ENCODE data around the gene PNKD.
"Not testable (repeated sequence)": the region's sequence is repeated elsewhere in the genome, so short reads cannot be mapped to it uniquely, and the experiment has no call there.

The PNKD gene

DNA sequence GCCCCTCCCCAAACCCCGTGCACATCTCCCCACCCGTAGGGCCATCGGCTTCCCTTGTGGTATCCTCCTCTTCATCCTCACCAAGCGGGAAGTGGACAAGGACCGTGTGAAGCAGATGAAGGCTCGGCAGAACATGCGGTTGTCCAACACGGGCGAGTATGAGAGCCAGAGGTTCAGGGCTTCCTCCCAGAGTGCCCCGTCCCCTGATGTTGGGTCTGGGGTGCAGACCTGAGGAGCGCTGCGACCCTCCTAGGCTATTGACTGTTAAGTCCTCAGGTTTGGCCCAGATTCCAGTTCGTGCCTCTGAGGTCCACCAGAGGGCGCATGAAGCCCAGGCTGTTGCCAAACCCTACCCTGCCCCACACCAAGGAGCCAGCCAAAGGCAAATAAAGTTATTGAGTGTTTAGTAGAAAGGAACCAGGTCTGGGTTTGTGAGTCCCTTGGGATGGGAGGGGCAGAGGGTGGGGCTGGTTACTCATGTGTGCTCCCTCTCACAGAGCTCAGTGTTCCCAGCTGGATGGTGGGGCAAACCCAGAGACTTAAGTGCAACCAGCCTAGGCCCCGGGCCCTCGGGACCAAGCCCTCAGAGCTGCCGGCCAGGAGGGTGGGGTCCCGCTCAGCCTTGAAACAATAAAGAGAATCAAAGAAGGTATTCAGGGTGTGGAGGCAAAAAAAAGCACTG lies 2.4 kb downstream of the PNKD start:
- peak; percentile 92 for DNase-seq (ENCODE audit: low spot score)

DNA sequence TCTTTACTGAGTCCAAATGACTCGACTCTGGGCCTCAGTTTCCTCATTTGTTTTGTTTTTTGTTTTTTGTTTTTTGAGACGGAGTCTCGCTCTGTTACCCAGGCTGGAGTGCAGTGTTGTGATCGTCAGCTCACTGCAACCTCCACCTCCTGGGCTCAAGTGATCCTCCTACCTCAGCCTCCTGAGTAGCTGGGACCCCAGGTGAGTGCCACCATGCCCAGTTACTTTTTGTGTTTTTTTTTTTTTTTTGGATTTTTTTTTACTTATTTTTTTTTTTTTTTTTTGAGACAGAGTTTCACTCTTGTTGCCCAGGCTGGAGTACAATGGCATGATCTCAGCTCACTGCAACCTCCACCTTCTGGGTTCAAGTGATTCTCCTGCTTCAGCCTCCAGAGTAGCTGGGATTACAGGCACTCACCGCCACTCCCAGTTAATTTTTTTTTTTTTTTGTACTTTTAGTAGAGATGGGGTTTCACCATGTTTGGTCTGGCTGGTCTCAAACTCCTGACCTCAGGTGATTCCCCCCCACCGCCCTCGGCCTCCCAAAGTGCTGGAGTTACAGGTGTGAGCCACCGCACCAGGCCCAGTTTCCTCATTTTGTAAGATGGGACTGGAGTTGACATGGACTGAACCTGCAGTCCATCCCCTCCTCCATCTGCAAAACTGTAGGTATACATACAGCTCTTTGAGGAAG lies 3.0 kb downstream of the PNKD start:
- DNase-seq (ENCODE audit: low spot score), result not testable (repeated sequence)

- DNase-seq (ENCODE audit: low spot score), result no peak
Measured at GRCh38 chr2:218273908-218274249, 3.6 kb downstream of the PNKD start.

GRCh38 chr2:218274586-218274985 lies 4.3 kb downstream of the PNKD start:
- DNase-seq (ENCODE audit: low spot score), result no peak

DNA sequence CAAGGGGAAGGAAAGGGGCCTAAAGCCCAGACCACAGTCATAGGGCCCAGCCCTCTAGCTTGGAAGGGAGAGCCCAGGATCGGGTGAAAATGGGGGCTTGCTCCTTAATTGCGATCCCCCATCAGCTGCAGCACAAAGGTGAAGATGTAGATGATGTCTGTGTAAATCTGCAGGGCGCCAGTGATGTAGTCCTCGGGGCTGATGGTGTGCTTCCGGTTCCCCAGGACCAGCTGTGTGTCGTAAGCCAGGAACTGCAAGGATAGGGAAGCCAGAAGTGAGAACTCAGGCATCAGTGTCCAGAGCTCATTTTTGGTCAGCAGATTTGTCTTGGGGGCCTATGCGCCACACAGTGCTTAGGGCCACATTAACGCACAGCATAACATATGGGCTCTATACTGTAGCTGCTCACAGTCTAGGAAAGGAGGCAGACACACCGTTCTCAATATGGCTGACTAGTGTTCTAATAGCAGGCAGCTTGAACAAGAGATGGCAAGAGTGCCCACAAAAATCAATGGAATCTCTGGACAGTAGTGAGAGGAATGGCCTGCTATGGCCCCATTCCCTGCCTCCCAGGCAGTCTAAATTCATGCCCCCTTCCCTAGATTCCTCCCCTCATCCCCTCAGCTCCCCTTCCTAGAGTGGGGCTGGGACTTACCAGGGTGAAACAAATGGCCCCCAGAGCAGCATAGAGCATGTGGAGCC lies 5.2 kb downstream of the PNKD start:
- DNase-seq (ENCODE audit: low spot score), result no peak

DNA sequence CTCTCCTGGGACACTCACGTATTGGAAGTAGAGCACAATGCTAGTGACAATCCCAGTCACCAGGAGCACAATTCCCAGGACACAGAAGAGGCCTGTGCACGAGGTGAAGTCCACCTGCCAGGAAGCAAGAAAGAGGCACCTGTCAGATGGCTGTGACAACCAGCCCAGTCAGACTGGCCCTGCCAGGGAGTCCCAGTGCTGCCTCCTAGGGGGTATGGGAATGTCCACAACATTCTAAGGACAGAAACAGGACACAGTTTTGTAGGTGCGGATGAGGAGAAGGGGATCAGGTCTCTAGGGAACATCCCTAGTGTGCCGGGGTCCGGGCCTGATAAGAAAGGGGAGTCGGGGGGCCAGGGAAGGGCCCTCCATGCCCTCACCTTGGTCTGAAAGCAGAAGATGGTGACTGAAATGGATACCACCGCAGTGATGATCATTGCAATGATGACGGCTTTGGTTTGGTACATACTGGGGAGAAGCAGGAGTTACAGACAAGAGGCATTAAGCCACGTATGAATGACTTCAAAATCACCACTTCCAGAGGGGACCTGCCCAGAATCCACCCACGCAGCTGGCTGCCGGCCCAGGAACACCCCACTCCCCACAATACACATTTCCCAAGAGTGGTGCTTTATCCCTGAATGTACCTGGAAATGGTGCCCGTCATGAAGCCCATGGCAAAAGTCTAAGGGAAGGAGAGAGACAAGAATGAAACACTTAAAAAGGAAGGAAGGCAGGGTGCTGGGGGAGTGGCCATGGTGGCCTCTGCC lies 6.9 kb downstream of the PNKD start:
- DNase-seq (ENCODE audit: low spot score), result no peak

DNA sequence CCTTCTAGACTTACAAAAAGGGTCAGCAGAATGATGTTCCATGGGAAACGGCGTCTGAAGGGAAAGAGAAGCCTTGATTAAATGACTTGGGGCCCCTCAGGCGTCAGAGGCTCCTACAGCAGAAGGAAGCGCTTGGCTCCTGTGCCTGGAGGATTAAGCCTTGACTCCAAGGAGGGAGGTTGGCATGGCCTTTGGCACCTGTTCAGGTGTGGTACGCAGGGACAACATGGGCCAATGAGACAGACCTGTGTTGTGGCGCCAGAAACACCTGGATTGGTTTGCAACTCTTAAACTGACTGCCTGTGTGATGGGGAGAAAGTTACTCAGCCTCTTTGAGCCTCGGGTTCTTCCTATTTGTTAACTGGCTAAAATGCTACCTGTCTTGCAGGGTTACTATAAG lies 7.6 kb downstream of the PNKD start:
- no peak for DNase-seq (ENCODE audit: low spot score)

DNA sequence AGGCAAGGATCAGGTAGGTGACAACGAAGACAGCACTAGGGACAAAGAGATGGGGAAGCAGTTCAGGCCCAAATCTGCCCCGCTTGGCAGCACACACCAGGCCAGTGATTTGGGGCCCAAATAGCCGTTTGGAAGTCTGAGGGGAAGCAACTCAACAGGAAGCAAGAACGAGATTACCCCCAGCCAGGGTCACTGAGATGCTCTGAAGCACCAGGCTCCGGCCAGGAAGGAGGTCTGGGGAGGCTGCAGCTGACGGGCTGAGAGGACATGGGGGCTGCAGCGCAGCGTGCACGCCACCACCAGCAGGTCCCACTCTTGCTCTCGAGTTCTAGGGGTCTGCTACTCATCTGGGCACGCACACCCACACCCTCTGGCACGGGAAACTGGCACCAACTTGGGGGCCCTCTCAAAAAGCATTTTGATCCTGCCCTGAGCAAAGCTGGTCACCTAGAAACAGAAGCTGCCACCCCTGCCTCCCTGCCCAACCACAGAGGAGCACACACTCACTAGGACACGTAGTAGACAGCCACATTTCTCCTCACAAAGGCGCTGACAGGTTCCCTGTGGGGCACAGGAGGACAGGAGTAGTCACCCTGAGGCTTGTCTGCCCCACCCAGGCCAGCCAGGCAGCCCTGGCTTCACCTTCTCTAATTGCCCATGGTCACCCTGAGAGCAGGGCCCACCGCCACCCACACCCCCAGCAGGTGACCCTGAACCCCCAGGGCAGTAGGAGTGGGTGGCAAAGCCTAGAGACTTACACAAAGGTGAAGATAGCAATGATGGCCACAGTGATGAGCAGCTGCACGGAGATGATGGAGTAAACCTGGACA lies 8.4 kb downstream of the PNKD start:
- DNase-seq (ENCODE audit: low spot score), result no peak

- no peak for DNase-seq (ENCODE audit: low spot score)
Measured at GRCh38 chr2:218280260-218280870, 10.0 kb downstream of the PNKD start.

GRCh38 chr2:218281449-218281848 lies 11.1 kb downstream of the PNKD start:
- no peak for DNase-seq (ENCODE audit: low spot score)

DNA sequence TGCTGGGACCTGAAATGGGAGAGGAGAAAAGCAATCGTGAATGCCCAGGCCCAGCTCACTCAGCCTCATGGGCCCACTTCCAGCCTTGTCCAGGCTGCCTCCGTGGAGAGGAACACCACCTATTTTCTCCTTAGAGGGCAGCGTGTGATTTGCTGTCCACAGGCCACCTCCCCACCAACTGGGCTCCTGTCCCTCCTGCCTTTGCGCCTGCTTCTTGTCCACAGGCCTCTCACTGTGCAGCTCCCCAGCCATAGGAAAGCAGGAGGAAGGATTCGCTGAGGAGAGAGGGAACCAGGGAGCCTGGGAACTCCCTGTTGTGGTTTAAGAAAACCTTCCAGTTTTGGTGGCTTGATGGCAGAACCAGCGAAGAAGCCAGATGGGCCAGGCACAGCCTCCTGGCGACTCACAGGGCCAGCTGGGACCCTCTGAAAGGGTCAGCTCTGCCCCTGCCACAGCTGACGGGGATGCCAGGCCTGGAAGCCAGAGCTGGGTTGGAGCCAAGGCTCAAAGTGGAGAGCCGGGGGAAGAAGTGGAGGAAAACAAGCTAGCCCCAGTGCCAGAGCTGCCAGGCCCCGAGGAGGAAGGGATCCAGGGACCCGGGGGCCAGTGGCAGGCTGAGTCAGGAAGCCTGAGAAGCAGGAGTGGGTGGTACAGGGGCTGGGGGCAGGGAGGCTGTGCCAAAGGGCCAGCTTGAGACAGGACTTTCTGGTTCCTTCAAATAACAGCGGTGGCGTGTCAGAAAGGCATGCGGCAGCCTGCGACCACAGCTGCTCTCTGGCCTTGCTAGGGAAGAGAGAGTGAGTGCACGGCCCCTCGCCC lies 12.1 kb downstream of the PNKD start:
- no peak for DNase-seq (ENCODE audit: low spot score)

DNA sequence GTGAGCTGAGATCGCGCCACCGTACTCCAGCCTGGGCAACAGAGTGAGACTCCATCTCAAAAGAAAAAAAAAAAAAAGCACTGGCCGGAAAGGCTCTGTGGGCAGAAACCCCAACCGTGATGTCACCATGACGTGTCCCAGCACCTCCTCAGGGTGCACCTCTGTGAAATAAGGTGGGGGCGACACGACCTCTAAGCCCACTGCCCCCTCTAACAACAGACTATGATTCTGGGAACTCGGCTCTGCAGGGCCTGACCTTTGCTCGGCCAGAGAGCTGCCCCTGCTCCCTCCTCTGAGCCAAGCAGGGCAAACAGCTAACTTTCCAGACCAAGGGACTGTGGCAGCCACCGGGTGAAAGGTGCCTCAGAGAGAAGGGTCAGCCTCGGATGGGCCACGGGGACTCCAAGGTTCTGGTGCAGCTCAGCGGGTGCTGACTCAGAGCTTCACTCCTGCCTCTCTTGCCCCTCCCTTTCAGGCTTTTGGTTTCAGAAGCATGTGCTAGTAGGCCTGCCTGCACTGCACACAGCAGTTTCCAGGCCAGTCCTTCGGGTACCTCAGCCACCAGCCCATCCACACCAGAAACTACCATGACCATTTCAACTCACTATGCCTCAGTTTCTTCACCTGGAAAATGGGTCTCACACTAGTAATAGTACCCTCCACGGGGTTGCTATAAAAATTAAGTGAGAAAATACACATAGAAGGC lies 13.9 kb downstream of the PNKD start:
- DNase-seq (ENCODE audit: low spot score), result no peak

- DNase-seq (ENCODE audit: low spot score), result no peak
Measured at GRCh38 chr2:218285604-218286003, 15.3 kb downstream of the PNKD start.

DNA sequence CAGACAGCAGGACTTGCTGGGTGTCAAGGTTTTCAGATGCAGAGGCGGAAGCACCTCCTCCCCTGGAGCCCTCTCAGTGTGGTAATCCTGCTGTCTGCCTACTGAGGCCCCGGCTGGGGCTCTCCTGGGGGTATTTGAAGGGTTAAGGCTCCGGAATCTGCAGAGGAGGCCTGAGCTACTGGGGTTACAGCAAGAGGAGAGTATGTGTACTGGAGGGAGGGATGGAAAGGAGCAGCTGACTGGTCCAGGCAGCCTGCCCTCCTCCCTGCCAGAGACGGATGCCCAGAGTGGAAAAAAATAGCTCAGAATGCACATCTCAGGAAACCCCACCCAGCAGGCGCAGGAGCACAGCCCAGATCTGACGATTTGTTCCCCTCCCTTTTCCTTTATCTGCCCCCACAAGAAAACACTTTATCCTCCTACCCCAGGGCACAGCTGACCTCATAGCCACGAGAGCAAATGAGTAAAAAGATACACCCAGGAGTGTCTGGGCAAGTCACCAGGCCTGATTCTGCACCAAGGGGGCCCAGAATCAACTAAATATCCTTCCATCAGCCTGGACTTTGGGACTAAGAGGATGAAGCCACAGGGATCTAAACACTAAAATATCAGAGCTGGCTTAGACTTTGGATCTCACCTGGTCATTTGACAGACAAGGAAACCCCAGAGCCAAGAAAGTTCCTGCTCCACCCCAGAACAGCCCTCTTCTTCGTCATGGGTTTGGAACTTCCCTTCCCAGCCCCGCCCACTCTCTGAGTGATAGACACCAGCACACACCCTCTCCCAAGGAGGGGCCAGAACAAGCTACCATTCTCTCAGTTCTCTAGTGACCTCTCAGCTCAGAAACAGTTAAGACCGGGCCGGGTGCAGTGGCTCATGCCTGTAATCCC lies 16.5 kb downstream of the PNKD start:
- peak; percentile 96 for DNase-seq (ENCODE audit: low spot score)

GRCh38 chr2:218289639-218290315 lies 19.5 kb downstream of the PNKD start:
- DNase-seq (ENCODE audit: low spot score), result no peak

DNA sequence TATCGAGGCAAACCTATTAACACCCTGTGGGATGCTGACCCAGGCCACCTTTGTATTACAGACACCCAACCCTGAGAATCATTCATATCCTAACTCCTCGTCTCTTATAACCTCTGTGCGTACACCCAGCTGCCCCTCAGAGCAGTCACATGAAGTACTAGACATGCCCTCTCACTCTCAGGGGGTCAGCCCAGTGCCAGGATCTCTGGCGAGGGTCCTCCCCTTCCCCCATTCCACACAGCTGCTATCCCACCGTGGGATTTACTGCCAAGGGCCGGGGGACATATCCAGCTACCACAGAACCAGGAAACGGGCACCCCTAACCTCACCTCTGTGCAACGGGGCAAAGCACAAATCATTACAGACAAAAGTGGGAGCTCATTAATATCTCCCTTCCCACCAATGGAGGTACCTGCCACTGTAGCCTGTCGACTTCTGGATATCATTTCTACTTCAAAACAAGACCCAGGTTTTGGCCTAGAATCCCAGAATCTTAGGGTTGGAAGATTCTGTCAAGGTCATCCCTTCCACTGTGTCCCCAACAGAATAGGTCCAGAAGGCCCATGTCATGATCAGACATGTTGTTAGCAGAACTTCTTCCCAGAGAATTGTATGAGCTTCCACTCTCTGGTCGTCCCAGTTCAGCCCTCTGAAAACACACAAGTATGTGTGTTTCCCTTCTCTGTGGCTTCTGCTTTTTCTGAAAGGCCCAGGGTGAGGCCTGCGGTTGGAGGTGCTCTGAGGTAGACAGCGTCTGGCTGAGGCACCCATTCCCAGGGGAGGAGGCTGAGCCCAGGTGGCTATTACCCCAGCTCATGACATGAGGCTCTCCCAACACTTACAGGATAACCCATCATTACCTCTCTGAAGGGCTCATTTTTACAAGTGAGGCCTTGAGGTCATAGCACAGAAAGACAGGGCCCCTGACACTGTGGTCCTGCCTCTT lies 20.3 kb downstream of the PNKD start:
- no peak for DNase-seq (ENCODE audit: low spot score)

Data from COLO829 (cell line).